LNCaP clone FGC (cell line): Measurements from ENCODE around the gene NCMAP.

Experiments
- DNase-seq: peaks from one replicate; pipeline ENCODE4 v3.0.0-alpha.2; 2011; ENCODE audit warnings: low read depth
- H3K4me3 ChIP-seq: 2 replicates; pipeline ENCODE4 v1.5.1; 2011; ENCODE audit warnings: mild to moderate bottlenecking, low read depth, low read length, control low read depth
- TF ChIP-seq, protein P1 (sequence below): IDR thresholded peaks from 2 replicates; pipeline ENCODE4 v1.5.1; 2012; ENCODE audit warnings: mild to moderate bottlenecking; ENCODE audit not compliant: control insufficient read depth, insufficient read depth; ENCODE audit errors: extremely low read depth

Gene NCMAP

DNA sequence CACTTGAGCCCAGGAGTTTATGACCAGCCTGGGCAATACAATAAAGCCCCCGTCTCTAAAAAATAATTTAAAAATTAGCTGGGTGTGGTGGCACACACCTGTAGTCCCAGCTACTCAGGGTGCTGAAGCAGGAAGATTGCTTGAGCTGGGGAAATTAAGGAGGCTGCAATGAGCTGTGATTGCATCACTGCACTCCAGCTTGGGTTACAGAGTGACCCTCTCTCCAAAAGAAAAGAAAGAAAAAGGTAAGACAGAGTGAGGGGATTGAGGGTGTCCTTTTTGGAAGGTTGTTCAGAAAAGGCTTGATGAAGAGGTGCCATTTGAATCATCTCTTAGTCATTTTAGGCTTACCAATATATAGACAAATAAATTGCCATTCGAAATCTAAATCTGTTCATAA is 83.2 kb downstream of the NCMAP start:
- no peak for DNase-seq
- TF ChIP-seq, protein P1, sequence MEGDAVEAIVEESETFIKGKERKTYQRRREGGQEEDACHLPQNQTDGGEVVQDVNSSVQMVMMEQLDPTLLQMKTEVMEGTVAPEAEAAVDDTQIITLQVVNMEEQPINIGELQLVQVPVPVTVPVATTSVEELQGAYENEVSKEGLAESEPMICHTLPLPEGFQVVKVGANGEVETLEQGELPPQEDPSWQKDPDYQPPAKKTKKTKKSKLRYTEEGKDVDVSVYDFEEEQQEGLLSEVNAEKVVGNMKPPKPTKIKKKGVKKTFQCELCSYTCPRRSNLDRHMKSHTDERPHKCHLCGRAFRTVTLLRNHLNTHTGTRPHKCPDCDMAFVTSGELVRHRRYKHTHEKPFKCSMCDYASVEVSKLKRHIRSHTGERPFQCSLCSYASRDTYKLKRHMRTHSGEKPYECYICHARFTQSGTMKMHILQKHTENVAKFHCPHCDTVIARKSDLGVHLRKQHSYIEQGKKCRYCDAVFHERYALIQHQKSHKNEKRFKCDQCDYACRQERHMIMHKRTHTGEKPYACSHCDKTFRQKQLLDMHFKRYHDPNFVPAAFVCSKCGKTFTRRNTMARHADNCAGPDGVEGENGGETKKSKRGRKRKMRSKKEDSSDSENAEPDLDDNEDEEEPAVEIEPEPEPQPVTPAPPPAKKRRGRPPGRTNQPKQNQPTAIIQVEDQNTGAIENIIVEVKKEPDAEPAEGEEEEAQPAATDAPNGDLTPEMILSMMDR, result no peak
- no peak overlapping the region for H3K4me3 ChIP-seq

DNA sequence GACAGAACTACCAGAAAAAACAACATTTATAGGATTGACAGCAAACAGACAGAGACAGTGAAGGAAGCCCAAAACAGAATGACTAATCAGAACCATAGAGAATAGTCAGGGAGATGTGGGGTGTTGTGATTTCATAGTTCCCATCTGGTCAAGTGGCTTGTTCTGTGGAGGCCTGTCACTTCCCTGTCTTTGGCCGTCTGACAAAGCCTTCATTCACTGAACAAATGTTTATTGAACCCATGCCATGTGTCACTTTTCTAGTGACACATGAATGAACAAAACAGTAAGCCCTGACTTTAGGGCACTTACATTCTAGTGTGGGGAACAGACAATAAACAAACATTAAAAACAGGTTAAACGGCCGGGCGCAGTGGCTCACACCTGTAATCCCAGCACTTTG is 84.0 kb downstream of the NCMAP start:
- TF ChIP-seq, protein P1, result no peak
- no peak for DNase-seq
- no peak overlapping the region for H3K4me3 ChIP-seq

DNA sequence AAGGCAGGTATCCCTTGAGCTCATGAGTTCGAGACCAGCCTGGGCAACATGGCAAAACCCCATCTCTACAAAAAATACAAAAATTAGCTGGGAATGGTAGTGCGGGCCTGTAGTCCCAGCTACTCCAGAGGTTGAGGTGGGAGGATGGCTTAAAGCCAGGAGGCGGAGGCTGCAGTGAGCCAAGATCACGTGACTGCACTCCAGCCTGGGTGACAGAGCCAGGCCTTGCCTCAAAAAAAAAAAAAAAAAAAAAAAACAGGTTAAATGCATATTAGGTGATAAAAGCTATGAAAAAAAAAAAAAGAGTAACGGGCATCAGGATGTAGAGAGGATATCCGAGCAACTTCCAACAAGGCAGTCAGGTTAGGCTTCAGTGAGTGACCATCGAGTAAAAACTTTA is 84.4 kb downstream of the NCMAP start:
- DNase-seq, result no peak
- TF ChIP-seq, protein P1, result no peak
- H3K4me3 ChIP-seq, result no peak overlapping the region

GRCh38 chr1:24641646-24642151 is 85.8 kb downstream of the NCMAP start:
- no peak for DNase-seq
- H3K4me3 ChIP-seq, result peak overlapping the region; percentile 65
- TF ChIP-seq, protein P1, result no peak

DNA sequence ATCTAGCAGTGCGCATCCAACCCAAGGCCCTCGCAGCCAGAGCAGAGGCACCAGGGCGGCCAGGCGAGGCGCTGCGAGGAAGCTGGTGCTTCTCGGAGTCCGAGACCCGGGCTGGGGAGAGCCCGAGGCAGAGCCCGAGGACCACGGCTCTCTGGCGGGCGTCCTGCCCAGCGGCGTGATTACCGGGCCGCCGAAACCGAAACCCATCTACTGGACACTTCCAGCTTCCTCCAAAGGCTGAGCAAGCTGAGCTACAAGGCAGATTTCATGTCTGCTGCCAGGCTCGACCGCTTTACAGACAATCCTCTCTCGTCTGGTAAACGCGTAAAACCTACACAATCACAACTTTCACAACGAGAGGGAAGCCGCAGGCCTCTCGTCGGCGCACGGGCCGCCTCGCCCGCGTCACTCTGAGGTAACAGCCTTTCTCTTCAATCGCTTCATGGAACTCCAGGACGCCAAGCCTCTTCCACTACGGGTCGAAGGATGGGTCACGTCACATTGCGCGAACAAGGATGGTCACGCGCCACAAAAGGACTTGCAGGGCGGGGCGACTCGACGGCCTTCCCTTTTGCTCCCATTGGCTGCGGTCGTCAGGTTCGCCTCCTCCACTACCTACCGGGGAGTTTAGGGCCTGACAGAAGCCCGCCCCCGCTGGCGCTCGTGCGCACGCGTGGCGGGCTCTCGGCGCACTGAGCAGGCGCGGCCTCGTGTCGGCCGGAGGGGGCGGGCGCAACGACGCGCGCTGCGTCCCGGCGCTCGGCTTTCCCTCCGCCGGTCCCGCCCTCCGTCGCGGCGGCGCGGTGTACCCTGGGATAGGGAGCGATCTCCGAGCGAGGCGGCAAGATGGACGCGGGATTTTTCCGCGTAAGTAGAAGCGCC is 86.8 kb downstream of the NCMAP start, which contains the start of gene SRRM1:
TSS of gene SRRM1 (plus strand) at position 822 of the 882 bp plus-strand sequence. CDS start at position 847, 25 bp downstream.
- TF ChIP-seq, protein P1, result no peak
- peak; percentile 96 for DNase-seq
- H3K4me3 ChIP-seq, result peak within 1 kb of the TSS; percentile 78

DNA sequence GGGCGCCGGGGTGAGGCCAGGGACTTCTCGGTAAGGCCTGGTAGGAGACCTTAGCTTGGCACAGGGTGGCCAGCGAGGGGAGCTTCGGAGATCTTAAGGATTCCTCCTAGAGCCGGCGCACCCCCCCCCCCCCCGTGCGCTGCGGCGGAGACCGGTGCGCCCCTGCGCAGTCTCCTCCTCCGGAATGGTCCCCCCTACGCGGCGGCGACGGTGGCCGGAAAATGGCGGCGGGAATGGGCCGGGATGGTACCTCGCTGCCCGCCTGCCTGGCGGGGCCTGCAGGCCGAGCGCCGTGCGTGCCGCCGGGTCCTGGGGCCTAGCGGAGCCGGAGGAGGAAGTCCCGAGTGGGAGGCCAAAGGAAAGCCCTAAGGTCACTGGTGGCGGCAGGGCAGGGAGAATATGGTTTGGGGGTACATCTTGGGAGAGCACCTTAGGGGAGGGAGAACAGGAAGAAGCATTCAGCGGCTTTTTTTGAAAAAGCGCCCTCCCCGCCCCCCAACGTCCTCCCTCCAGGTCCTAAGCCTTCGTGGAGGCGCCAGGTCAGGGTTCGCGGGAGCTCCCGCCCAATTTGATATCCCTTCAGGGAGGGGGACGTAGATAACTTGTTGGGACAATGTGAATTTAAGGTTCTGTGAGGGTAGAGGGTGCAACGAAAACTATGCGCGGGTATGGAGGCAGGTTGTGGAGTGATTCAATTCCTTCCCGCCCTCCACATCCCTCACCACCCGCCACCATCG is 87.6 kb downstream of the NCMAP start:
- TF ChIP-seq, protein P1, result no peak
- no peak for DNase-seq
- H3K4me3 ChIP-seq, result peak overlapping the region; percentile 78
